HG03097 (cell line): ENCODE results near the gene OMG.
"Not testable (repeated sequence)": the region's sequence is repeated elsewhere in the genome, so short reads cannot be mapped to it uniquely, and the experiment has no call there.

ENCODE experiments used
- ATAC-seq: cut with Tn5 transposase; IDR thresholded peaks from one replicate; pipeline ENCODE4 v1.9.1; 2021; ENCODE audit not compliant: unreplicated experiment, low FRiP score

OMG gene

GRCh38 chr17:31297090-31297489 is at the start of gene OMG:
Gene OMG (minus strand): TSS chr17:31297239. CDS start chr17:31296331, 908 bp downstream.
- ATAC-seq = no peak

GRCh38 chr17:31345191-31345747 is 48.2 kb upstream of the OMG start:
- not testable (repeated sequence) for ATAC-seq

- ATAC-seq = no peak
These were observed 43.0 kb upstream of the OMG start for GRCh38 chr17:31339906-31340661.

- no peak for ATAC-seq
These were observed 32.2 kb upstream of the OMG start for GRCh38 chr17:31329221-31329620.

- ATAC-seq = no peak
These were observed 31.1 kb upstream of the OMG start for GRCh38 chr17:31328160-31328535.

GRCh38 chr17:31327534-31328159 is 30.6 kb upstream of the OMG start:
- ATAC-seq = no peak

- ATAC-seq = no peak
These were observed 26.5 kb upstream of the OMG start for GRCh38 chr17:31323551-31323950.

GRCh38 chr17:31321966-31322365 is 24.9 kb upstream of the OMG start:
- no peak for ATAC-seq

GRCh38 chr17:31321481-31321880 is 24.4 kb upstream of the OMG start, which contains the start of gene EVI2A:
Gene EVI2A (minus strand): TSS chr17:31321622. CDS start chr17:31319013, 2,609 bp downstream.
- ATAC-seq = no peak

GRCh38 chr17:31320791-31321190 is 23.8 kb upstream of the OMG start:
- no peak for ATAC-seq

- no peak for ATAC-seq
These were observed 23.2 kb upstream of the OMG start for GRCh38 chr17:31320241-31320640.

GRCh38 chr17:31318851-31319661 is 22.0 kb upstream of the OMG start:
- peak; percentile 29 for ATAC-seq

GRCh38 chr17:31318298-31318801 is 21.3 kb upstream of the OMG start:
- ATAC-seq = no peak

GRCh38 chr17:31314782-31315100 is 17.7 kb upstream of the OMG start:
- no peak for ATAC-seq

GRCh38 chr17:31313982-31314781 is 17.1 kb upstream of the OMG start, which contains the start of gene EVI2B:
Gene EVI2B (minus strand): TSS chr17:31314054. CDS start chr17:31305609, 8,445 bp downstream.
- peak; percentile 33 for ATAC-seq

- ATAC-seq = not testable (repeated sequence)
These were observed 15.2 kb upstream of the OMG start for GRCh38 chr17:31312223-31312622.

GRCh38 chr17:31311526-31311925 is 14.5 kb upstream of the OMG start:
- no peak for ATAC-seq

- ATAC-seq = no peak
These were observed 13.8 kb upstream of the OMG start for GRCh38 chr17:31310886-31311285.

- ATAC-seq = no peak
These were observed 13.2 kb upstream of the OMG start for GRCh38 chr17:31310260-31310659.

- no peak for ATAC-seq
These were observed 12.5 kb upstream of the OMG start for GRCh38 chr17:31309556-31309955.
